GM12864 (cell line): ENCODE results near the gene BICDL2.

Experiments used
- DNase-seq: peaks from one replicate; pipeline ENCODE4 v3.0.0-alpha.2; 2011; ENCODE audit warnings: low read depth
- H3K4me3 ChIP-seq: 2 replicates; pipeline ENCODE4 v1.5.1; 2011; ENCODE audit warnings: mild to moderate bottlenecking, low read depth, low read length, control low read depth
- TF ChIP-seq, protein P1 (sequence below): IDR thresholded peaks from 2 replicates; pipeline ENCODE4 v1.5.1; 2011; ENCODE audit warnings: low read depth, mild to moderate bottlenecking, moderate library complexity, low read length, control low read depth, inconsistent platforms; ENCODE audit errors: missing control alignments

Gene BICDL2

GRCh38 chr16:2980227-2981176, 56.2 kb downstream of the BICDL2 start, which contains the start of gene PKMYT1:
TSS of gene PKMYT1 (minus strand) at chr16:2980446. CDS start at chr16:2979657, 789 bp downstream.
- TF ChIP-seq, protein P1, sequence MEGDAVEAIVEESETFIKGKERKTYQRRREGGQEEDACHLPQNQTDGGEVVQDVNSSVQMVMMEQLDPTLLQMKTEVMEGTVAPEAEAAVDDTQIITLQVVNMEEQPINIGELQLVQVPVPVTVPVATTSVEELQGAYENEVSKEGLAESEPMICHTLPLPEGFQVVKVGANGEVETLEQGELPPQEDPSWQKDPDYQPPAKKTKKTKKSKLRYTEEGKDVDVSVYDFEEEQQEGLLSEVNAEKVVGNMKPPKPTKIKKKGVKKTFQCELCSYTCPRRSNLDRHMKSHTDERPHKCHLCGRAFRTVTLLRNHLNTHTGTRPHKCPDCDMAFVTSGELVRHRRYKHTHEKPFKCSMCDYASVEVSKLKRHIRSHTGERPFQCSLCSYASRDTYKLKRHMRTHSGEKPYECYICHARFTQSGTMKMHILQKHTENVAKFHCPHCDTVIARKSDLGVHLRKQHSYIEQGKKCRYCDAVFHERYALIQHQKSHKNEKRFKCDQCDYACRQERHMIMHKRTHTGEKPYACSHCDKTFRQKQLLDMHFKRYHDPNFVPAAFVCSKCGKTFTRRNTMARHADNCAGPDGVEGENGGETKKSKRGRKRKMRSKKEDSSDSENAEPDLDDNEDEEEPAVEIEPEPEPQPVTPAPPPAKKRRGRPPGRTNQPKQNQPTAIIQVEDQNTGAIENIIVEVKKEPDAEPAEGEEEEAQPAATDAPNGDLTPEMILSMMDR = no peak
- DNase-seq = peak; percentile 53
- H3K4me3 ChIP-seq = peak within 1 kb of the TSS; percentile 87

DNA sequence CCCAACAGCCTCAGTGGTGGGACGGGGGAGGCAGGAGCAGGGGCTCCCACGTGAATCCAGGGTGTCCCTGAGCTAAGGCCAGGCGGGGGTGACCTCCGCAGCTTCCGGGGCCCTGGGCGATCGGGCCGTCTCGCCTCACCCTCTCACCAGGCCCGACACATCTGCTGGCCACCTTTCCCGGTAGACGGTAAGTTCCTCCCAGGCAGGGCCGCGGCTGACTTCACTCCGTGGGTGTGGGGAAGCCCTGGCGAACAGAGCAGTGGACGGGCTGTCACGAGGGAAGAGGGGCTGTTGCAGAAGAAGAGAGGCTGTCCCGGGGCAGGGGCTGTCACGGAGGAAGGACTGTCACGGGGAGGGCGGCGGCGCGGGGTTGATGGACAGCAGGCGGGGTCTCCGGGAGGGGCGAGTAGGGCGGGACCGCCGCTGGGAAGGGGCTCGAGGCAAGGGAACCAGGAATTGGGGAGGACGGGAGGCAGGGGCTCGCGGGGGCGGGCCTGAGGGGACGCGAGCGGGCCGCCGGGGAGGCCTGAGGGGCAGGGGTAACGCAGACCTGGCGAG, 57.0 kb downstream of the BICDL2 start:
- H3K4me3 ChIP-seq = peak overlapping the region; percentile 87
- TF ChIP-seq, protein P1 = no peak
- no peak for DNase-seq
